H9 (cell line): ENCODE results near the gene MED15. TPM values are rescaled to one million over a fixed set of nuclear protein-coding genes. Genes with fewer than 3 reads are reported as not detected.

Source experiments
- DNase-seq: peaks from one replicate; pipeline ENCODE4 v3.0.0-alpha.2; 2017
- H2AFZ ChIP-seq: one replicate; pipeline ENCODE4 v1.6.1; 2013; ENCODE audit warnings: mild to moderate bottlenecking, low read length, control low read depth, moderate library complexity
- H2AK5ac ChIP-seq: 2 replicates; pipeline ENCODE4 v1.6.1; 2013; ENCODE audit warnings: low read length, control low read depth, mixed read lengths; ENCODE audit not compliant: insufficient read length
- H2BK120ac ChIP-seq: one replicate; pipeline ENCODE4 v1.6.1; 2013; ENCODE audit warnings: low read depth, mild to moderate bottlenecking, low read length, control low read depth, inconsistent platforms; ENCODE audit not compliant: poor library complexity, severe bottlenecking
- H2BK12ac ChIP-seq: 2 replicates; pipeline ENCODE4 v1.6.1; 2013; ENCODE audit warnings: low read length, control low read depth, mixed read lengths, low read depth; ENCODE audit not compliant: insufficient read length
- H2BK15ac ChIP-seq: 2 replicates; pipeline ENCODE4 v1.6.1; 2013; ENCODE audit warnings: low read depth, low read length, control low read depth
- H2BK20ac ChIP-seq: one replicate; pipeline ENCODE4 v1.6.1; 2013; ENCODE audit warnings: low read depth, mild to moderate bottlenecking, low read length, control low read depth, inconsistent platforms; ENCODE audit not compliant: poor library complexity, severe bottlenecking
- H2BK5ac ChIP-seq: 2 replicates; pipeline ENCODE4 v1.6.1; 2013; ENCODE audit warnings: low read length, control low read depth, mixed read lengths; ENCODE audit not compliant: insufficient read length
- H3K14ac ChIP-seq: 2 replicates; pipeline ENCODE4 v1.6.1; 2013; ENCODE audit warnings: low read length, control low read depth; ENCODE audit not compliant: insufficient read depth
- H3K18ac ChIP-seq: 2 replicates; pipeline ENCODE4 v1.6.1; 2013; ENCODE audit warnings: low read depth, mild to moderate bottlenecking, mixed read lengths, low read length, control low read depth; ENCODE audit not compliant: insufficient read length
- H3K23ac ChIP-seq: 2 replicates; pipeline ENCODE4 v1.6.1; 2013; ENCODE audit warnings: low read length, control low read depth, mixed read lengths, low read depth; ENCODE audit not compliant: insufficient read length
- H3K23me2 ChIP-seq: 2 replicates; pipeline ENCODE4 v1.6.1; 2013; ENCODE audit warnings: low read depth, mild to moderate bottlenecking, mixed read lengths, low read length, control low read depth; ENCODE audit not compliant: insufficient read length, poor library complexity, severe bottlenecking
- H3K27ac ChIP-seq: 2 replicates; pipeline ENCODE4 v1.5.1; 2013; ENCODE audit warnings: low read length, control low read depth, mixed read lengths, low read depth; ENCODE audit not compliant: insufficient read length
- H3K27me3 ChIP-seq: 2 replicates; pipeline ENCODE4 v1.6.1; 2013; ENCODE audit warnings: low read length, control low read depth, inconsistent platforms; ENCODE audit not compliant: insufficient read depth
- H3K4ac ChIP-seq: 2 replicates; pipeline ENCODE4 v1.6.1; 2013; ENCODE audit warnings: low read depth, mild to moderate bottlenecking, control low read depth, inconsistent platforms, low read length, moderate library complexity
- H3K4me1 ChIP-seq: 2 replicates; pipeline ENCODE4 v1.6.1; 2013; ENCODE audit warnings: low read length, control low read depth, inconsistent platforms; ENCODE audit not compliant: insufficient read depth
- H3K4me2 ChIP-seq: 2 replicates; pipeline ENCODE4 v1.6.1; 2013; ENCODE audit warnings: low read length, control low read depth, mixed read lengths; ENCODE audit not compliant: insufficient read length, insufficient read depth
- H3K56ac ChIP-seq: 2 replicates; pipeline ENCODE4 v1.6.1; 2013; ENCODE audit warnings: low read depth, mild to moderate bottlenecking, mixed read lengths, low read length, control low read depth; ENCODE audit not compliant: insufficient read length
- H3K79me1 ChIP-seq: 2 replicates; pipeline ENCODE4 v1.6.1; 2013; ENCODE audit warnings: low read depth, mild to moderate bottlenecking, moderate library complexity, low read length, control low read depth, inconsistent platforms; ENCODE audit not compliant: insufficient read depth, poor library complexity, severe bottlenecking
- H3K79me2 ChIP-seq: 2 replicates; pipeline ENCODE4 v1.6.1; 2013; ENCODE audit warnings: low read length, control low read depth, inconsistent platforms; ENCODE audit not compliant: insufficient read depth
- H3K9ac ChIP-seq: 2 replicates; pipeline ENCODE4 v1.6.1; 2013; ENCODE audit warnings: low read length, control low read depth, mixed read lengths; ENCODE audit not compliant: insufficient read length; ENCODE audit errors: extremely low read depth
- H3K9me3 ChIP-seq: one replicate; pipeline ENCODE4 v1.6.1; 2013; ENCODE audit warnings: low read depth, low read length, inconsistent platforms; ENCODE audit not compliant: control insufficient read depth
- H3T11ph ChIP-seq: one replicate; pipeline ENCODE4 v1.6.1; 2013; ENCODE audit warnings: mild to moderate bottlenecking, low read length, control low read depth, inconsistent platforms
- H4K20me1 ChIP-seq: one replicate; pipeline ENCODE4 v1.6.1; 2013; ENCODE audit not compliant: control insufficient read depth, insufficient read length, insufficient read depth
- H4K5ac ChIP-seq: 2 replicates; pipeline ENCODE4 v1.6.1; 2013; ENCODE audit warnings: low read depth, mild to moderate bottlenecking, mixed read lengths, low read length, control low read depth; ENCODE audit not compliant: insufficient read length
- H4K8ac ChIP-seq: replicated peaks from 2 replicates; pipeline ENCODE4 v1.6.1; 2013; ENCODE audit warnings: low read length, control low read depth, mixed read lengths, low read depth; ENCODE audit not compliant: insufficient read length
- H4K91ac ChIP-seq: 2 replicates; pipeline ENCODE4 v1.6.1; 2013; ENCODE audit warnings: low read depth, mild to moderate bottlenecking, moderate library complexity, mixed read lengths, low read length, control low read depth; ENCODE audit not compliant: insufficient read length
- H3K27ac Mint-ChIP-seq, 3 experiments: 2 replicates in 2 of 3; 3 replicates in 1 of 3; pipeline ENCODE4 v1.8.0; 2020 to 2021; ENCODE audit warnings: mixed read lengths in 3 of 3, mild to moderate bottlenecking in 1 of 3, moderate library complexity in 1 of 3
- H3K27me3 Mint-ChIP-seq: 2 replicates; pipeline ENCODE4 v1.8.0; 2021; ENCODE audit warnings: low read depth, mild to moderate bottlenecking, moderate library complexity, mixed read lengths
- H3K36me3 Mint-ChIP-seq, 3 experiments: 2 replicates in 2 of 3; 3 replicates in 1 of 3; pipeline ENCODE4 v1.8.0; 2020 to 2021; ENCODE audit warnings: low read depth in 3 of 3, mixed read lengths in 3 of 3; ENCODE audit not compliant: insufficient read depth in 1 of 3
- H3K4me1 Mint-ChIP-seq, 2 experiments: 2 replicates each; pipeline ENCODE4 v1.8.0; 2020; ENCODE audit warnings: mixed read lengths in 2 of 2
- H3K4me3 Mint-ChIP-seq, 2 experiments: 2 replicates in 1 of 2; 3 replicates in 1 of 2; pipeline ENCODE4 v1.8.0; 2020 to 2021; ENCODE audit warnings: mild to moderate bottlenecking in 2 of 2, mixed read lengths in 2 of 2, moderate library complexity in 1 of 2
- H3K9me3 Mint-ChIP-seq, 2 experiments: 2 replicates in 1 of 2; 3 replicates in 1 of 2; pipeline ENCODE4 v1.8.0; 2020; ENCODE audit warnings: mild to moderate bottlenecking in 2 of 2, mixed read lengths in 2 of 2, moderate library complexity in 1 of 2
- CTCF ChIP-seq: fragments of 200-600 bp; sonication (generic); conservative IDR thresholded peaks from 3 replicates; pipeline ENCODE4 v1.8.0; 2021; ENCODE audit warnings: antibody characterized with exemption, mild to moderate bottlenecking
- WGBS: extraction: QIAGEN DNeasy Blood & Tissue Kit; methylation state at CpG from one replicate; pipeline ENCODE4 v1.1.7; 2013; ENCODE audit warnings: missing lambda C conversion rate, low lambda C conversion rate, mixed read lengths; ENCODE audit not compliant: insufficient read length; ENCODE audit errors: extremely low coverage; 5-methylcytosine and 5-hydroxymethylcytosine counted together
- total RNA-seq: library from RNA; stranded (reverse); gene quantifications from 2 replicates; pipeline ENCODE4 v1.2.1, GENCODE V29; 2021

The MED15 gene
- total RNA-seq, 1 experiment from 2014 or later: 47.4 TPM

GRCh38 chr22:20519558-20519957, 12.1 kb downstream of the MED15 start:
- Mint-ChIP-seq H3K4me1 (peaks cover 7 to 17% of the 10 kb centered on the region in 2 experiments), H3K9me3 (no peaks in the 10 kb centered on the region; a peak in 1 of 5 replicates), H3K4me3 (no peak overlapping the region), H3K36me3 (peaks cover 7 to 24% (median 11%) of the 10 kb centered on the region in 3 experiments; a peak in 6 of 7 replicates), H3K27ac (peak overlapping the region in 1 of 3 experiments; percentile 62; a peak in 1 of 7 replicates), H3K27me3 (no peaks in the 10 kb centered on the region)
- Histone ChIP-seq H3K79me2 (peaks cover 20% of the 10 kb centered on the region; the same call in 1 of the 2 replicates), H3K4ac (no peak overlapping the region), H2AK5ac (no peak overlapping the region), H2BK120ac (no peak overlapping the region), H2BK5ac (no peak overlapping the region), H3K23ac (no peak overlapping the region), H4K20me1 (no peaks in the 10 kb centered on the region), H3K27ac (no peak overlapping the region), H3K14ac (no peak overlapping the region), H3K27me3 (no peaks in the 10 kb centered on the region), H3K23me2 (no peaks in the 10 kb centered on the region), H3K4me2 (no peak overlapping the region), H3T11ph (no peak overlapping the region), H4K91ac (no peak overlapping the region), H3K56ac (no peak overlapping the region), H4K5ac (no peak overlapping the region), H3K18ac (no peak overlapping the region), H3K9ac (no peak overlapping the region), H2BK20ac (no peak overlapping the region), H4K8ac (no peak overlapping the region), H2AFZ (no peak overlapping the region), H2BK15ac (no peak overlapping the region), H3K79me1 (peaks cover 4% of the 10 kb centered on the region), H3K9me3 (no peaks in the 10 kb centered on the region), H3K4me1 (peaks cover 3% of the 10 kb centered on the region; the same call in 1 of the 2 replicates), H2BK12ac (no peak overlapping the region)
- TF ChIP-seq CTCF: no peak
- no CpG with 5 or more reads among the region's 4 CpGs for WGBS
- DNase-seq: no peak
